ENCODE results near the gene CEP78.

CEP78 gene

DNA sequence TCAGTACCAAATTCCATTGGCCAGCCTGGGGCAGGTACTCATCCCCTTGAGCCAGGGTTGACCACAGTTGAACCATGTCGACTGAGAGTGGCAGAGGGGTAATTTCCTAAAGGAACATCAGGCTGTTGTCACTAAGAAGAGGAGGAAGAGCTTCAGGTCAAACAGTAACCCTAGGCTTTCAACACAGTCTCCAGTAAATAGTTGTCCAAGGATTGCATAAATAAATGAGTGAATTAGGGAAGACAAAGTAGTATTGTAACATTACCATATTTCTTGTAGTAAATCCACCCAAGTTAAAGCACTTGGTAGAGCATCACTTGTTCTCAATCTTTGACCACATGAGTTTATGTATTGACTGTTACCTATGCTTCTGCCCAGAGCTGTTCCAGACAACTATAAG is 68.5 kb downstream of the CEP78 start:
- TF ChIP-seq, protein P1, sequence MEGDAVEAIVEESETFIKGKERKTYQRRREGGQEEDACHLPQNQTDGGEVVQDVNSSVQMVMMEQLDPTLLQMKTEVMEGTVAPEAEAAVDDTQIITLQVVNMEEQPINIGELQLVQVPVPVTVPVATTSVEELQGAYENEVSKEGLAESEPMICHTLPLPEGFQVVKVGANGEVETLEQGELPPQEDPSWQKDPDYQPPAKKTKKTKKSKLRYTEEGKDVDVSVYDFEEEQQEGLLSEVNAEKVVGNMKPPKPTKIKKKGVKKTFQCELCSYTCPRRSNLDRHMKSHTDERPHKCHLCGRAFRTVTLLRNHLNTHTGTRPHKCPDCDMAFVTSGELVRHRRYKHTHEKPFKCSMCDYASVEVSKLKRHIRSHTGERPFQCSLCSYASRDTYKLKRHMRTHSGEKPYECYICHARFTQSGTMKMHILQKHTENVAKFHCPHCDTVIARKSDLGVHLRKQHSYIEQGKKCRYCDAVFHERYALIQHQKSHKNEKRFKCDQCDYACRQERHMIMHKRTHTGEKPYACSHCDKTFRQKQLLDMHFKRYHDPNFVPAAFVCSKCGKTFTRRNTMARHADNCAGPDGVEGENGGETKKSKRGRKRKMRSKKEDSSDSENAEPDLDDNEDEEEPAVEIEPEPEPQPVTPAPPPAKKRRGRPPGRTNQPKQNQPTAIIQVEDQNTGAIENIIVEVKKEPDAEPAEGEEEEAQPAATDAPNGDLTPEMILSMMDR (IDR thresholded peaks at IDR 0.05; ENCODE audit: insufficient read depth, low read depth, low read length, missing control alignments): no peak
- DNase-seq (ENCODE audit: low read depth): no peak
- no peak overlapping the region for H3K4me3 ChIP-seq (ENCODE audit: low read length)

DNA sequence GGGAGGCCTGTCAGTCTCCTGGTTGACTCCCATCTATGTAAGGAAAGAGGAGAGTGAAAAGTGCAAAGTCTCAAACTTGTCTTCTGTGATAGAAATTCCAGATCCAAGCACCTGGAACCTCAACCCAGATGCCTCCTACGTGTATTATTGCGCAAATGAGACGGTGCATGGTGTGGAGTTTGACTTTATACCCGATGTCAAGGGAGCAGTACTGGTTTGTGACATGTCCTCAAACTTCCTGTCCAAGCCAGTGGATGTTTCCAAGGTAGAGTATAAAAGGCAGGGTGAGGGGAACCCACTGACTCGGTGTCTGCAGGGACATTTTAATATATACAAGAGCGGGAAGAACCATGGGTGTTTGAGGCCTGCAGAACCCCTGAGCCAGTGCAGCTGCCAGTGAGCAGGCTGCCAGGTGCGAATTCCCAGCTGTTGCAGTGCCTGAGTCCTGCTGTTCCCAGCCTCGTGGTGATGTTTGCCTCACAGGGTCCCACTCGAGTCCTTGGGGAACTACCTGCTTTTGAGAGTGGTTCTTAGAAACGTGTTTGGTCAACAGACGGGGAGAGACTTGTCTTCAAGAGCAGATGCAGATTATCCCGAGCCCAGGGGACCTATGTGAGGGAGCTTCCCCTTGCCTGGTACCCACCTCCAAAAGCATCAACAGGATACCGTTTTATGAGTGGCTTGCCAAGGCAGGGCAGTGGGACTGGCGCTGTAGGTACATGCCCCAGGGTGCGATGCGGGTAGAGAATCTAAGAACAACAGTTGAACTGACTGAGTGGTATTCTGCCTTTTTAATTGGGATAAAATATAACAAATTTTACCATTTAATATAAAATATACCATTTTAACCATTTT is 70.6 kb downstream of the CEP78 start:
- TF ChIP-seq, protein P1 (IDR thresholded peaks at IDR 0.05; ENCODE audit: insufficient read depth, low read depth, low read length, missing control alignments): no peak
- no peak for DNase-seq (ENCODE audit: low read depth)
- no peak overlapping the region for H3K4me3 ChIP-seq (ENCODE audit: low read length)

GRCh38 chr9:78307360-78307759 is 71.5 kb downstream of the CEP78 start:
- no peak overlapping the region for H3K4me3 ChIP-seq (ENCODE audit: low read length)
- TF ChIP-seq, protein P1 (IDR thresholded peaks at IDR 0.05; ENCODE audit: insufficient read depth, low read depth, low read length, missing control alignments): no peak
- no peak for DNase-seq (ENCODE audit: low read depth)

GRCh38 chr9:78309066-78309465 is 73.2 kb downstream of the CEP78 start:
- TF ChIP-seq, protein P1 (IDR thresholded peaks at IDR 0.05; ENCODE audit: insufficient read depth, low read depth, low read length, missing control alignments): no peak
- no peak for DNase-seq (ENCODE audit: low read depth)
- no peak overlapping the region for H3K4me3 ChIP-seq (ENCODE audit: low read length)

- no peak overlapping the region for H3K4me3 ChIP-seq (ENCODE audit: low read length)
- TF ChIP-seq, protein P1 (IDR thresholded peaks at IDR 0.05; ENCODE audit: insufficient read depth, low read depth, low read length, missing control alignments): no peak
- no peak for DNase-seq (ENCODE audit: low read depth)
Measured at GRCh38 chr9:78311075-78311474, 75.2 kb downstream of the CEP78 start.

DNA sequence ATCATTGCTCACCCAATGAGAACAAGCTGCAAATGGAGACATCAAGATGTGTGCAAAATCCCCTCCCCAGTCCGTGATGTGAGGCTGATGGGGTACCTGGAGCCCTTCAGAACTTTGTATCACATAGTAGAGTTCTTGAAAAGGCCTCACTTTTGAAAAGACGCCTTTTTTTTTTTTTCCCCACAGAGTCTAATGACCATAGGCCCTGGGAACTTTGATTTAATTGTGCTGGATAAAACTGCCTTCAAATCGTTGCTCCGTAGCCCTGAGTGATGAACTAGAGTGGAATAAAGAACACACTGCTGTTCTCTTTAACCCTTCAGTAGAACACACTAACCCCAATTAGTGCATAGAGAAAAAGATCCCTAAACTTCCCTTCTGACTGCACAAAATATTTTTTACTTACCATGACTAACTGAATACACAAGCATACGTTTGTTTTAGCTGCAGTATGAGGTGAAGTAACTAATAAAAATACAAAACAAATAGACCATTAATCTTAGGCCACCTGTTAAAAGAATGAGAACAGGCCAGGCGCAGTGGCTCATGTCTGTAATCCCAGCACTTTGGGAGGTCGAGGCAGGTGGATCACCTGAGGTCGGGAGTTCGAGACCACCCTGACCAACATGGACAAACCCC is 76.1 kb downstream of the CEP78 start:
- TF ChIP-seq, protein P1 (IDR thresholded peaks at IDR 0.05; ENCODE audit: insufficient read depth, low read depth, low read length, missing control alignments): no peak
- no peak for DNase-seq (ENCODE audit: low read depth)

More for the DNA sequence above, 76.1 kb downstream of the CEP78 start:
- no peak overlapping the region for H3K4me3 ChIP-seq (ENCODE audit: low read length)

All from epithelial cell of esophagus (primary cell).